Stimulated activated CD8-positive, alpha-beta memory T cell treated with anti-CD3 and anti-CD28 coated beads, Interleukin-7, amount 100 ng/mL, for 24 hours (primary cell): Measurements from ENCODE around the gene HLA-DPB1.

Source experiments
- DNase-seq: peaks from one replicate; pipeline ENCODE4 v3.0.0-alpha.2; 2020; ENCODE audit warnings: low read depth

HLA-DPB1 gene

GRCh38 chr6:33136310-33136900, 60.6 kb downstream of the HLA-DPB1 start:
- no peak for DNase-seq
